Bone marrow (tissue), 2 donors: Measurements from ENCODE around the gene UGT2A2.

Source experiments
- DNase-seq, 2 donors: peaks; one replicate each; lab custom pipeline; 2025; lab: John Stamatoyannopoulos, UW

UGT2A2 gene

DNA sequence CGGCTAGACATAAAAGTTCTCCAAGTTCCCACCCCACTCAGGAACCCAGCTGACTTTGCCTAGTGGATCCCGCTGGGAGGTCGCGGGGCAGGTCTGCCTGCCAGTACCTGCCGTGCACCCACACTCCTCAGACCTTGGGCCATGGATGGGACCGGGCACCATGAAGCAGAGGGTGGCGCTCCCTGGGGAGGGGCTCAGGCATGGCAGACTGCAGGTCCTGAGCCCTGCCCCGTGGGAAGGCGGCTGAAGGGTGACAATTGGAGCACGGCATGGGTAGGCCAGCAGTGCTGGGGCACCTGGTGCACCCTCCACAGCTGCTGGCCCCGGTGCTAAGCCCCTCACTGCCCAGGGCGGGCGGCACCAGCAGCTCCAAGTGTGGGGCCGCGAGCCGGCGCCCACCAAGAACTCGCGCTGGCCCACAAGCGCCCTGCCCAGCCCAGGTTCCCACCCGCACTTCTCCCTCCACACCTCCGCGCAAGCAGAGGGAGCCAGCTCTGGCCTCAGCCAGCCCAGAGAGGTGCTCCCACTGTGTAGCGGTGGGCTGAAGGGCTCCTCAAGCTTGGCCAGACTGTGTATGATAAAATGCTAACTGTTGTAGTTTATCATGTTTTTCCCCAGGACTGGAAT is 63.1 kb downstream of the UGT2A2 start:
- DNase-seq, result no peak

- DNase-seq, result no peak
Observed at GRCh38 chr4:69568787-69569186, 70.7 kb downstream of the UGT2A2 start.

DNA sequence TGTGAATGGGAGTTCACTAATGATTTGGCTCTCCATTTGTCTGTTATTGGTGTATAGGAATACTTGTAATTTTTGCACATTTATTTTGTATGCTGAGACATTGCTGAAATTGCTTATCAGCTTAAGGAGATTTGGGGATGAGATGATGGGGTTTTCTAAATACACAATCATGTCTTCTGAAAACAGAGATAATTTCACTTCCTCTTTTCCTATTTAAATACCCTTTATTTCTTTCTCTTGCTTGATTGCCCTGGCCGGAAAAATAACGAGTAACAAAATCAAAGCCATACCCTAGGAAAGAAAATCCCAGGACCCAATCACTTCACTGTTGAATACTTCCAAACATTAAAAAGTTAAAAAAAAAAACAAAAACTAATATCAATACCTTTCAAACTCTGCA is 76.0 kb downstream of the UGT2A2 start:
- no peak for DNase-seq

- no peak for DNase-seq
Observed at GRCh38 chr4:69549651-69550050, 89.8 kb downstream of the UGT2A2 start.

GRCh38 chr4:69546134-69546765 is 93.2 kb downstream of the UGT2A2 start:
- no peak for DNase-seq
